ENCODE results near the gene BTN1A1. TPM values are rescaled to one million over a fixed set of nuclear protein-coding genes. Genes with fewer than 3 reads are reported as not detected.
A peak's percentile ranks its signal among the peaks of the same experiment; 100 is the strongest.
"Not testable (repeated sequence)": the region's sequence is repeated elsewhere in the genome, so short reads cannot be mapped to it uniquely, and the experiment has no call there.

The BTN1A1 gene
- polyA plus RNA-seq, 1 donor = 0.25 TPM

DNA sequence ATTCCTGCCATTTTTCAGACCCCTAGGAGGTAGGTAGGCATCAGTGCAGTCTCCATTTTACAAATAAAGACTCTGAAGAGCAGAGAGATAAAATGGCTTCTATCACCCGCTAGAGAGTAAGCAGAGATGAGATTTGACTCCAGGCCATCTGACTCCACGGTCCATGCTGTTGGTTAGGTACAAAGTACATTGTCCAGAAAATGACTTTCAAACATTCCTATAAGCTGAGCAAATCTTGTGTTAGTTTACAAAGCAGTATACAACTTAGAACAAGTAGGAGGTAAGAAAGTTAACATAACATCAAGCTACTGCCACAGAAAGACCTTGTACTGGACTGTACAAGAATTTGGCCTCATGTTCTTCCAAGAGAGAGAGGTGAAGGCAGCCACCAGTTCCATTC, 14.9 kb downstream of the BTN1A1 start:
- DNase-seq = no peak

DNA sequence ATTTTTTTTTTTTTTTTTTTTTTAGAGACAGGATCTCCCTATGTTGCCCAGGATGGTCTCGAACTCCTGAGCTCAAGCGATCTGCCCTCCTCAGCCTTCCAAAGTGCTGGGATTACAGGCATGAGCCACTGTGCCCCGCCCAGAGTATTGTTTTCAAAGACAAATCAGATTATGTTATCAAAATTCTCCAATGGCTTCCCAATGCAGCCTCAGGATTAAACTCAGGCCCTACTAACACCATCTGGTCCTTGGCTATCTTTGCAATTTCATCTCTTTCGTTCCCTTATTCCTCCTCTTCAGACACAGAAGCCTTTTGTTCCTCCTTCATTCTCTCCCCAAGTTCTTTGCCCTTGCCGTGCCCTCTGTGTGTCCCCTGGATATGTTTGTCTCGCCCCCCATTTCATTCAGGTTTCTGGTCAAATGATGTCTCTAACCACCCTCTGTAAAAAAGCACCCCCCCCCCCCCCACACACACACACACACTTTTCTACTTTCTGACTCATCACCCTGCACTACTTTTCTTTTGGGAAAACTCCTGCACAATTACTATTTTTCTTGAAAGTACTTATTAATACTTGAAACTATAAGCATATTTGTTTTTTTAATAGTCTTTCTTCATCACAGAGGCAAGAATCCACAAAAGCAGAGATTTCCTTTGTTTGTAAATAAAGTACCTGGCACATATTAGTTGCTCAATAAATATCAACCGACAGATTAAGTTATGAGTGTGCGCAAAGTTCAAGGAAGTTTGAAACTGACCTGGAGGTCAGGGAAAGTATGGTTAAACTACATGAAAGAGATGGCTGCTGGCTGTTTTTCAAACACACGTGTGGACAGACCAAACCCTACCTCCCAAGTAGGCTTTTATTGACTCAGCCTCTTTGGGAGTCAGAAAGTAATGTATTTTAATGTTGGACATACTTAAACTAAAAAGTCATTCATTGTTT, 16.7 kb downstream of the BTN1A1 start:
- DNase-seq = no peak

DNA sequence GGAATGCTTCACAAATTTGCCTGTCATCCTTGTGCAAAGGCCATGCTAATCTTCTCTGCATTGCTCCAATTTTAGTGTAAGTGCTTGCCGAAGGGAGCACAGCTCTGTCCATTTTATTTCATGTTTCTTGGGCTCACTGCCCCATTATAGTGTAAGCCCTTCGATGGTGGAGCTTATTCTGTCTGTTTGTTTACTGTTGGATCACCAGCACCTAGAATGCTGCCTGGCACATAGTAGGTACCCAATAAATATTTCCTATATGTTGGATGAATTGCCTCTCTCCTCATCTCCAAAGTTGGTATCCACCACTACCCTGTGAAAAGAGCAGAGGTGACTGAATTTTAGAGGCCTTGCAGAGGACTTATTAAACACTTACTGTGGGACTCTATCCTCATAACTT, 19.3 kb downstream of the BTN1A1 start:
- no peak for DNase-seq

DNA sequence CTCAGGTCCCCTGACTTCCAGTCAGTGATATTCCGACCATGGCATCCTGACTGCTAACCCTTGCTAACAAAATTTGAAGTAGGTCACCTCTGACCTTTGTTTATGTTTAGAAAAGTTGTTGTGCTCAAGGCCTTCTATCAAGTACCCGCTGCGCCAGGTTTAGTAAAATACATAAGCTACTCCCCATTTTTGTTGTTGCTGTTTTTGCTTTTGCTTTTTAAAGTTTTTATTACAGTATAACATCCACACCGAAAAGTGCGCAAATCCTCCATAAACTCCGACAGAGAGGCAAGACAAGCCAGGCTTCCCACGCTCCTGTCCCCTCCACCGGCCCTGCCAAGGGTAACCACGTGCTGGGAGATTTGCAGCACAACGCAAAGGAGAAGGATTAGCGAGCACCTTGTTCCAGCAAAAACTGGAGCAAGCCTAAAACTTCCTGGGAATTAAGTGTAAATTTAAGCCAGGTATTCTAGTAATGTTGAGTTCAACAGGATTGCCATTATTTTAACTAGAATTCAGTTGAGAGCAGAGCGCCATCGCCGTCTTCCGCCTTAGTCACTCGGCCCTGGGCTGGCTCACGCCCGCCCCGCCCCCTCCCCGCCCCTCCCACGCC, 20.2 kb downstream of the BTN1A1 start:
- peak; percentile 76 for DNase-seq

DNA sequence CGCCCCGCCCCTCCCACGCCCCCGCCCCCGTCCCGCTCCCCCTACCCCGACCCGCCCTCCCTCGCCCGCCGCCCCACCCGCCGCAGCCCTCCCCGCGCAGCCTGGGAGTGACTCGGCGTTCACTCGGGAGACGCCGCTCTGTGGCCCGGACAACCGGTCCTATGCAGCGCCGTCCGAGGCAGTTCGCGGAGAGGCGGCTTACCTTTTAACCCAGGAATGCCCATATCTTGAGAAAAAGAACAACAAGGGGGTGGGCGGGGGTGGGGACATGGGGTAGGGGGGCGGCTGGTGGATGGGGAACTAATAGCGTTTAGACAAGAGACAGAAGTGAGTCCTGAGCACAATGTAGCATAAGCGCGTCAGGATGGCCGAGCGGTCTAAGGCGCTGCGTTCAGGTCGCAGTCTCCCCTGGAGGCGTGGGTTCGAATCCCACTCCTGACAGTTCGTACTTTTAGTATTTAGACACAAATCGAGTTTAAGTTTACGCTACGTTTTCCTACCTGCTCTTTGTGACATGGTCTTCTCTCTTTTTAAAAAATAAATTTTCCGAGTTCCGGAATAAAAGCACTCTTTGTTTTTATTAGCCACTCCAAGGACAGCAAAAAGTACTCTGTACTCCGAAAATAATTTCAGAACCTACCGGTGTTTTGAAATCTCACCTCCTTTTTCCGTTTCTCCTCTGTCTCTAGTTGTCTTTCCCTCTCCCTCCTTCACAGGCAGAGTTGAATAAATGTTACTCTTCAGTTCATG, 20.9 kb downstream of the BTN1A1 start:
- DNase-seq = peak; percentile 91

DNA sequence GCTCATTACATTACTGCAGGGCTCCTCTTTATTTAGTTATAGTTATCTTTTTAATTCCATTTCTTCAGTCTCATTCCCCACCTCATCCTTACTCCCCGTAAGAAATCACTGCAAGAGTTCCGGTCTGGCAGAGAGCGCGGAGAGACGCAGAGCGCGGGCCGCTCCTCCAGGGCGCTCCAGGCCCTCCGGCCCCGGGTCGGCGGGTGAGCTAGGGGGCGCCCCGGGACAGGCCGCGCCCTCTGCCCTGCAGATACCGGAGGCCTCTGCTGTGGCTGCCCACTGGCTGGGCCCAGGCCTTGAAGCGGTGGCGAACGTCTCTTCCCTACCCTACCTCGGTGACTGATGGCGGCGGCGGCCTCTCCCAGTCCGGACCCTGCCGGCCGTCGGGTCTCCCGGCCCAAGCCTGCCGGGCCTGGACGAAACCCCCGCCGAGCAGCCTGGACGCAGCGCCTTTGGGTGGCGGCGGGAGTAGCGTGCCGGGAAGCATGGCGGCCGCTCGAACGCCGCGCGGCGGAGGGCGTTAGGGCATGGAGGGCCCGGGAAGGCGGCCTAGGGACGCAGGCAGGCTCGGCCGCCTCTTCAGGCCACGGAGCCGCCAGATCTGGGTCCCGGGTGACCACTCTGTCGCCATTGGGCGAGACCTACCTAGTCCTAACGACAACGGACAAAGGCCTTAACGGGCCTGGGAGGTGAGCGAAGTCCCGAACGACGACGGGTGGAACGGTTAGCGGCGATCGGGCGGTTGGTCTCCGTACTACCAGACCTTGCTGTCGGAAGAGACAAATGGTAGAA, 21.7 kb downstream of the BTN1A1 start:
- DNase-seq = peak; percentile 83

DNA sequence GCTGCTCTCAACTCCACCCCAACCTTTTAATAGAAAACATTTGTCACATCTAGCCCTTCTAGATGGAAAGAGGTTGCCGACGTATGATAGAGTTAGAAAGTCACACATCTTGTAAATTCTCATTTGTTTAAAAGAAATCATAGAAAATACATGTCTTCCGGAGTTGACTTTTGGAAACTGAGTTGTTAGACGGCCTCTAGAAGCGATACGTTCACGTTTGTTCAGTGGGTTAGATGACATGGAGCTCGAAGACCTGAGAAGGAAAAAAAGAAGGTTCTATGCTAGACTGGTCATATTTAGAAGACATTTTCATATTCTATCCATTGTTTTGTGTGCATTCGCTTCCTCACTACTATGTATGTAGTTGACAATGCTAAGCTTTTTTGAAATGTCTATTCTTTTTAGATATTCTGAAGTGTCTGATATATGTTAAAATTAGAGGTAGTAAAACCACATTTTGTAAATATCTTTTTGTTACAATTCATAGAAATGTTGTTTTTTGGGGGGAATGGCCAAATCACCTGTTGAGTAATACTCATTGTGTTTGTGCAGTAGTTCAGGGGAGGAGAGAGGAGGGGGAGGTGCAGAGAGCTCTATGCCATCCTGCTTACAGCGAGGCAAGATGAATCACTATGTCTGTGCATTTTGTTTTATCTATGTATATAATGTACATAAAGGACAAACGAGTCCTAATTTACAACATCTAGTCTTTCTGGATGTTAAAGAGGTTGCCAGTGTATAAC, 22.6 kb downstream of the BTN1A1 start:
- DNase-seq = not testable (repeated sequence)

DNA sequence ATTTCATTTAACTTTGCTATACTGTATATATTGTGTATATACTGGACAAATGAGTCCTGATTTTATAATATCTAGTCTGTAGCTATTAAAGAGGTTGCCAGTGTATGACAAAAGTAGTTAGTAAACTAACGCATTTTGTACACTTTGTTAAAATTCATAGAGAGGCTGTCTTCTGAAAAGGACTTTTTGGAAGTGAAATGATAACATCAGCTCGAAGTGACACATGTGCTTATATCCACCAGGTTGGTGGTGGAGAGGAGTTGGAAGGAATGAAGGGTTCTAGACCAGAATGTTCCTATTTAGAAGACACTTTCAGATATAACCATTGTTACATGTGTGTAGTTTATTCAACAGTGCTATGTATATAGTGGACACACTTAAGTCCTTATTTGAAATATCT, 24.2 kb downstream of the BTN1A1 start:
- DNase-seq = not testable (repeated sequence)

DNA sequence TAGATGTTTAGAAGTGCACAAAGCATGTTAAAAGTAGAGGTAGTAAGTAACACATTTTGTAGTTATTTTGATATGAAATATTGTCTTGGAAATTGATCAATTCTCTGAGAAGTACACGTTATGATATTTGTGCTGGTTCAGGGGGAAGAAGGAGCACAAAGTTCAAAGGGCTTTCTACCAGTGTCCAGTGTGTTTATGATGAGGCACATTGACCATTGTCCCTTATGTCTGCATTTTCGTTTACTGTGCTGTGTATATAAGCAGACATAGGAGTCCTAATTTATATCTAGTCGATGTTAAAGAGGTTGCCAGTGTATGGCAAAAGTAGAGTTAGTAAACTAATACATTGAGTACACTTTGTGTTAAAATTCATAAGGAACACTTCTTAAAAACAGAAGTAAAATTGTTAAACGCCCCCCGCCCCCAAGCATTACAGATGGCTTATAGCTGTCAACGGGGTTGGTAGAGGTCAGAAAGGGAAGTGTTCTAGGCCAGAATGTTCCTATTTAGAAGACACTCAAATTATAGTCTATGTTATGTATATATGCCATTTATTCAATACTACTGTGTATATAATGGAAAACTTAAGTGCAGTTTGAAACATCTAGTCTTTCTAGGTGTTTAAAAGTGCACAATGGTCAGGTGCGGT, 24.7 kb downstream of the BTN1A1 start:
- DNase-seq = no peak

DNA sequence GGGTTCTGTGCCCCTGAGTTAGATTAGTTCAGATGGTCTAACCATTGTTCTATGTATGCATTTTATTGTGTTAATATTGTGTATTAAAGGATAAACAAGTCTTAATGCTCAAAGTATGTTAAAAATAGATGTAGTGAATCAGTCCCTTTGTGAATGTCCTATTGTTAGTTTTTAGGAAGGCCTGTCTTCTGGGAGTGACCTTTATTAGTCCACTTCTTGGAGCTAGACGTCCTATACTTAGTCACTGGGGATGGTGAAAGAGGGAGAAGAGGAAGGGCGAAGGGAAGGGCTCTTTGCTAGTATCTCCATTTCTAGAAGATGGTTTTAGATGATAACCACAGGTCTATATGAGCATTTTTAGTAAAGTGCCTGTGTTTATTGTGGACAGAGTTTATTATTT, 25.7 kb downstream of the BTN1A1 start:
- no peak for DNase-seq

DNA sequence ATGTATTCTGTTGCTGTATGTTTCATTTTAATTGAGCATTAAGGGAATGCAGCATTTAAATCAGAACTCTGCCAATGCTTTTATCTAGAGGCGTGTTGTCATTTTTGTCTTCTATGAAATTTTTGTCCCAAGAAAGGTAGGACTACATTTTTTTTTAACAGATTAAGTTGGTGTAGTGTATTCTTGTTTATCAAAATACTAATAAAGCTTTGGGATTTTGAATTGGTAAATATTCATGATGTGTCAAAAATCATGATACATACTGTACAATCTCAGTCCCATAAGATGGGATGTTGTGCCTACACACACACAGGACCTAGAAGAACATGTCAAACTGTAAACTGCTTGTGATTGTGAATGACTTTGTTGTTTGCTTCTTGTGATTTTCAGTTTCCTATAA, 26.8 kb downstream of the BTN1A1 start:
- no peak for DNase-seq

DNA sequence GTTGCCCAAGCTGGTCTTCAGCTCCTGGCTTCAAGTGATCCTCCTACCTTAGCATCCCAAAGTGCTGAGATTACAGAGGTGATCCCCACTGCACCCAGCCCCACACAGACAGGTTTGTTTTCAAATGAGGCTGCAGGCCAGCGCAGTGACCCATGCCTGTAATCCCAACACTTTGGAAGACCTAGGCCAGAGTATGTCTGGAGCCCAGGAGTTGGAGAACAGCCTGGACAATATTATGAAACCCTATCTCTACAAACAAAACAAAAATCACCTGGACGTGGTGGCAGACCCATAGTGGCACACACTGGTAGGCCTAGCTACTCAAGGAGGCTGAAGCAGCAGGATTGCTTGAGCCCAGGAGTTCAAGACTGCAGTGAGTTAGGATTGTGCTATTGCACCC, 30.1 kb downstream of the BTN1A1 start:
- no peak for DNase-seq

DNA sequence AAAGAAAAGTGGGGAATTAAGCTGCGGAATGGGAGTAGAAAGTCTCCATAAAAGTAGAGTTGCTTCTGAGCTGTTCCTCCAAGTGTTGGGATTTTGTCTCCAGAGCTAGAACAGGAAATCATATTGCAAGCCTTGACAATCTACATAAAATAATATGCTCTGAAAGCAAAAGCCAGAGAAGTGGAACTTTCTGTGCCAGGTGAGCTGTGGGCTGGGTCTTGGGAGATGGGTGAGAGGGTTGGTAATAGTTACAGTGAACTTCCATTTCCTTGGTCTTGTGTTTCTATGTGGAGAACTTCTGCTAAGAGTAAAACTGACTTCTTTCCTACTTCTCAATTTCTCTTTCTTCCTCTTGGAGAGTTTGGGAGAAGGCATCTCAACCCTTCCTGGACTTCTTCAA, 31.8 kb downstream of the BTN1A1 start:
- DNase-seq = no peak

DNA sequence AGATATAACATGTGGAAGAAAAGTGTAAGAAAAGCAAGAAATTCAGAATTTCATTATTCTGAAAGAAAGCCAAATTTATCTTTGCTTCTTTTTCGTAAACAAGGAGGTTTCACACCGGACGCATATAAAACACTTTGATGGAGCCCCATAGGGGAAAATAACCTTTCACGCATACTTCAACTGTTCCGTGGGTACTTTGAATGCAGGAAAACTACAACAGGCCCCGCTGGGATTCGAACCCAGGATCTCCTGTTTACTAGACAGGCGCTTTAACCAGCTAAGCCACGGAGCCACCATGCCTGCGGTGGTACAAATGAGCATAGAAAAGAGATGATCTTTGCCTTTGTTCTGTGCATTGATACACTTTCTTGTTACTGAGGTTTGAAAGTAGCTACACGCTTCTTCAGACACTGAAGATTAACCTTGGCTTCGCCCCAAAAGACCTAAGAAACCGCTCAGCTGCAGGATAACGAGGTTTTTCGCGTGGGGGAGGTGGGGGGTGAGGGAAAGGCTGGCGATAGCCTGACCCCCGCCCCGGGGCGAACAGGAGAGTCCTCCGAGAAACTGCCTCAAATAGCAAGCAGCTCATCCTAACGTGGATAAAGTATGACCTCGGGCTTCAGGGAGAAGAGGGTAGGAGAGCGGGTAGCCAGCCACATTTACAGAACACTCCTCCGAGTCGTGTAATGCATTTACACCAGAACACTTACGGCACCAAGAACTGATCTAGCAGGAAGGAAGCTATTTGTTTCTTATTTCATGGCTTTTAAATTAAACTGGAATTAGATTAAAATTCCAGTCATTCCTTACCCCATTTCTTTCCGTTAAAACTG, 32.8 kb downstream of the BTN1A1 start:
- DNase-seq = peak; percentile 89

DNA sequence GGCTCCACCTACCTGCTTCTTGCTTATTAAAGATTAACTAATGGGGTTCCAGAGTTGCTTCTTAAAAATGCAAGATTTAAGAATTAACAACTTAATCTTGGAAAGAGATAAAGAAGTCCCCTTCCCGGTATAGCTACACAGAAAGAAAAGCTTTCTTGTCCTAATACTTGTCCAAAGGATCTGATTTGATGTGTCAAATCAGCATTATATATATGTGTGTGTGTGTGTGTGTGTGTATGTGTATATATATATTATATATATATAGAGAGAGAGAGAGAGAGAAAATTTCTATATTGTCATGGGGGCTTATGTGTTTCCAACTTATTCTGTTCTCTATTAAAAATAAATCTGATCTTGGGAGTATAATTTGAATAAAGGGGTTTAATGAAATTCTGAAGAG, 33.4 kb downstream of the BTN1A1 start:
- DNase-seq = no peak

DNA sequence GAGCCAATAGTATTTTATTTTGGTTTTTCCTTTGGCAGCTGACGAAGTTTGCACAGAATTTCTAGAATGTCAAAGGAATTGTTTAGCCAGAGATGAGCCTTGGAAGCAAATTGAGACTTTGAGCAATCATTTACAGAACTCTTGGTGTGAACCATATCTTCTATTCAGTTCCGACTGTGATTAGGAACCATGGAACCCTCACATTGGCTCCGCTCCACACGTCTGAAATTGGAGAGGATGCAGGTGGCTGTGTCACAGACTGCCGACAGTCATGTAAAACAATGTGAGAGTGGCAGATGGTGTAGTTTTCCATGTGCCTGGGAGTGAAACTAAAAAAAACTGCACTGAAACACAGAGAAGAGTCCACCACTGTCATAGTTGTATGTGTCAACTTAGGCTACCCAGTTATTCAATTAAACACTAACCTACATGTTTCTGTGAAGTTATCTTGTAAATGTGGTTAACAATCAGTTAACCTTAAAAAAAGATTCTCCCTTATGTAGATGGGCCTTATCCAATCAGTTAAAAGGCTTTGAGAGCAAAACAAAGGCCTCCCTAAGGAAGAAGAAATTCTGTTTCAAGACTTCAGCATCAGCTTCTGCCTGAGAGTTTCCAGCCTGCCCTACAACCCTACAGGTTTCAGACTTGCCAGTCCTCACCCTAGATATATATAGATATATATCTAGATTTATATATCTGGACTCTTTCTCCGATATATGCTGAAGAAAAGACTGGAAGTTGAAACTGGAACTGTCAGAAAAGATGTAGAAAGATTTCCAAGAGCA, 34.8 kb downstream of the BTN1A1 start:
- DNase-seq = no peak

DNA sequence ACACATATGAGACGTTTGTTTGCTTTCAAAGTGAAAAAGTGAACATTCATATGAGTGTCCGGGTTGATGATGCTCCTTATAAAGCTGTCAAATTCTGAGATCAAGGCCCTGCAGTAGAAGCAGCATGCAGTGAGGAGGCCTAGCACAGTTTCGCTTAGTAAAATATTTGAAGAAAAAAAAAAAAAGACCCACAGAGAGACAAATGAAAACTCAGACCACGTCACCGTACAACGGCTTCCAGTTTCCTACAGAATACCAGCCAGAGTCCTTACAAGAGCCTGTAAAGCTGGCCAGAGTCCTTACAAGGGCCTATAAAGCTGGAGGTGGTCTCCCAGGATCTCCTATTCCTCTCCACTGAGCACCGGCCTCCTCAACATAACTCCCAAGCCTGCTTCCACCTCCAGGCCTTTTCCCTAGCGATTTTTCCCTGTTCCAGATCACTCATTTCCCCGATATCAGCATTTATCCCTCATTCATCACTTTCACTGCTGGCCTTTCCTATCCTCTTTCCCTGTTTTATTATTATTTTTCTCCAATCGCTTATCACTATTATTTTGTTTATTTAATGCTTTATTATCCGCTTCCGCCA, 36.6 kb downstream of the BTN1A1 start:
- DNase-seq = peak; percentile 81

DNA sequence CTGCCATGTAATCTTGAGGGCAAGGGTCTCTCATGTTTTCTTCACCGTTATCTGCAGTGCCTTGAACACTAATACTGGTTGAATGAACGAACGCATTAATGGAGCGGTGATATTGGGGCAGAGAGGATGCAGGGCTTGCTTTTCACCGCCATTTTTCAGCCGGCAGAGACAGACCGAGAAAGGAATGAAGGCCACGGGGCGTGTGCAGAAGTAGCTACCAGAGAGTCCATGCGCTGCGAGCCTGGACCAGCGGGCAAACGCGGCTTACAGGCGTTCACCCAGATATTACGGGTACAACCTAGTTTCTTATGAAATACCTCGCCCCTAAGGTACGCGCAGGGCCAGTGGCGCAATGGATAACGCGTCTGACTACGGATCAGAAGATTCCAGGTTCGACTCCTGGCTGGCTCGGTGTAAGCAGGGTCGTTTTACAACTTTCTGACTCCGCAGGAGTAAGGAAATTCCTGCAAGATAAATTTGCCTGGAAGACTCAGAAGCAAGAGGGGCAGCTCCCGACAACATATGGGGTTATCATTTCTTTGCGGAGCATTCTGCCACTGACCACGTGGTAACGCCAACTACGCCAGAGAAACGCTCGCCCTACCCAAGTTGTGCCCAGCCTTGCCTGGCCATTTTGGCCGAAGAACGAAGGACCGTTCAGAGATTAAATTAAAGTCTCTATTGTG, 37.2 kb downstream of the BTN1A1 start:
- DNase-seq = peak; percentile 92

Measured in hindlimb muscle (tissue), 1 donor.